ENCODE results near the gene COL10A1. TPM values are rescaled to one million over a fixed set of nuclear protein-coding genes. Genes with fewer than 3 reads are reported as not detected.

Gene COL10A1
- total and polyA plus RNA-seq, 7 donors, result not detected

- no peaks in the 10 kb centered on the region for H3K4me1 ChIP-seq
- WGBS, 2 donors, result 90 to 93% methylated on average over 4 of the region's 4 CpGs
- no peak overlapping the region for H3K27ac ChIP-seq
- no peaks in the 10 kb centered on the region for H3K27me3 ChIP-seq
- intact Hi-C loops (cut with DNase I), result no loop called here
- H3K36me3 ChIP-seq, result no peaks in the 10 kb centered on the region
- H3K9me3 ChIP-seq, result no peaks in the 10 kb centered on the region
- H3K4me3 ChIP-seq, result no peak overlapping the region
- DNase-seq, result no peak
- TF ChIP-seq POLR2AphosphoS5 (IDR thresholded peaks at IDR 0.05) (no peak), CTCF (IDR thresholded peaks at IDR 0.05) (no peak), POLR2A (IDR thresholded peaks at IDR 0.05) (no peak), EP300 (IDR thresholded peaks at IDR 0.05) (no peak)
Observed at GRCh38 chr6:116145803-116146675, 20.1 kb upstream of the COL10A1 start.

- WGBS, 2 donors, result 79 to 81% methylated on average over 3 of the region's 3 CpGs
- H3K36me3 ChIP-seq, result no peaks in the 10 kb centered on the region
- no peak overlapping the region for H3K27ac ChIP-seq
- no peak for DNase-seq
- intact Hi-C loops (cut with DNase I), result no loop called here
- H3K4me3 ChIP-seq, result no peak overlapping the region
- H3K9me3 ChIP-seq, result no peaks in the 10 kb centered on the region
- TF ChIP-seq EP300 (IDR thresholded peaks at IDR 0.05), result no peak
- TF ChIP-seq POLR2A (IDR thresholded peaks at IDR 0.05), result no peak
- TF ChIP-seq CTCF (IDR thresholded peaks at IDR 0.05), result no peak
- TF ChIP-seq POLR2AphosphoS5 (IDR thresholded peaks at IDR 0.05), result no peak
- H3K4me1 ChIP-seq, result no peaks in the 10 kb centered on the region
- H3K27me3 ChIP-seq, result no peaks in the 10 kb centered on the region
Observed at GRCh38 chr6:116144605-116145004, 18.7 kb upstream of the COL10A1 start.

GRCh38 chr6:116139917-116140316 lies 14.0 kb upstream of the COL10A1 start:
- intact Hi-C loops (cut with DNase I), result no loop called here
- DNase-seq, result no peak
- H3K27ac ChIP-seq, result no peak overlapping the region
- H3K27me3 ChIP-seq, result no peaks in the 10 kb centered on the region
- no peak for TF ChIP-seq POLR2A (IDR thresholded peaks at IDR 0.05)
- no peak for TF ChIP-seq POLR2AphosphoS5 (IDR thresholded peaks at IDR 0.05)
- TF ChIP-seq CTCF (IDR thresholded peaks at IDR 0.05), result no peak
- TF ChIP-seq EP300 (IDR thresholded peaks at IDR 0.05), result no peak
- WGBS, 2 donors, result 88 to 93% methylated on average over 4 of the region's 4 CpGs
- no peak overlapping the region for H3K4me3 ChIP-seq
- no peaks in the 10 kb centered on the region for H3K4me1 ChIP-seq
- no peaks in the 10 kb centered on the region for H3K36me3 ChIP-seq
- no peaks in the 10 kb centered on the region for H3K9me3 ChIP-seq

GRCh38 chr6:116136933-116137340 lies 11.0 kb upstream of the COL10A1 start:
- Histone ChIP-seq H3K36me3 (no peaks in the 10 kb centered on the region), H3K27ac (no peak overlapping the region), H3K9me3 (no peaks in the 10 kb centered on the region), H3K4me3 (no peak overlapping the region), H3K4me1 (no peaks in the 10 kb centered on the region), H3K27me3 (no peaks in the 10 kb centered on the region)
- intact Hi-C loops (cut with DNase I), result no loop called here
- TF ChIP-seq CTCF (IDR thresholded peaks at IDR 0.05) (no peak), EP300 (IDR thresholded peaks at IDR 0.05) (no peak), POLR2A (IDR thresholded peaks at IDR 0.05) (no peak)
- DNase-seq, result no peak
- WGBS, 2 donors, result 79 to 88% methylated on average over 5 of the region's 5 CpGs

Measured in sigmoid colon (tissue), 7 donors.